RWPE2 (cell line): ENCODE results near the gene LPCAT1.
A peak's percentile ranks its signal among the peaks of the same experiment; 100 is the strongest.

Experiments
- ATAC-seq: fragments of 200-7000 bp; cut with Tn5 transposase; 3 replicates; pipeline ENCODE4 v1.9.1; 2021; ENCODE audit warnings: low read depth
- DNase-seq: peaks from one replicate; pipeline ENCODE4 v3.0.0-alpha.2; 2020; ENCODE audit warnings: low spot score
- H3K27ac ChIP-seq: fragments of 450-650 bp; 2 replicates; pipeline ENCODE4 v1.5.1; 2017; ENCODE audit warnings: mild to moderate bottlenecking; ENCODE audit not compliant: poor library complexity, severe bottlenecking
- H3K27me3 ChIP-seq: fragments of 250-450 bp; sonication (Bioruptor Pico); 2 replicates; pipeline ENCODE4 v1.5.1; 2021; ENCODE audit warnings: mild to moderate bottlenecking, moderate library complexity; ENCODE audit not compliant: insufficient read depth, poor library complexity, severe bottlenecking
- H3K36me3 ChIP-seq: fragments of 250-450 bp; sonication (Bioruptor Pico); 2 replicates; pipeline ENCODE4 v1.5.1; 2020; ENCODE audit warnings: low read depth, mild to moderate bottlenecking, moderate library complexity
- H3K4me1 ChIP-seq: fragments of 250-450 bp; sonication (Bioruptor Pico); 2 replicates; pipeline ENCODE4 v1.5.1; 2021; ENCODE audit warnings: mild to moderate bottlenecking, moderate library complexity; ENCODE audit not compliant: insufficient read depth, poor library complexity, severe bottlenecking
- H3K4me3 ChIP-seq: fragments of 250-450 bp; sonication (Bioruptor Pico); 2 replicates; pipeline ENCODE4 v1.5.1; 2021; ENCODE audit warnings: mild to moderate bottlenecking, moderate library complexity; ENCODE audit not compliant: severe bottlenecking
- H3K9me3 ChIP-seq: fragments of 250-450 bp; sonication (Bioruptor Pico); 2 replicates; pipeline ENCODE4 v1.5.1; 2021; ENCODE audit warnings: mild to moderate bottlenecking, moderate library complexity; ENCODE audit not compliant: severe bottlenecking
- TF ChIP-seq, protein P1 (sequence below): fragments of 450-650 bp; IDR thresholded peaks from one replicate; pipeline ENCODE4 v1.5.1; 2017; ENCODE audit warnings: mild to moderate bottlenecking, moderate library complexity; ENCODE audit not compliant: poor library complexity, severe bottlenecking

Gene LPCAT1

DNA sequence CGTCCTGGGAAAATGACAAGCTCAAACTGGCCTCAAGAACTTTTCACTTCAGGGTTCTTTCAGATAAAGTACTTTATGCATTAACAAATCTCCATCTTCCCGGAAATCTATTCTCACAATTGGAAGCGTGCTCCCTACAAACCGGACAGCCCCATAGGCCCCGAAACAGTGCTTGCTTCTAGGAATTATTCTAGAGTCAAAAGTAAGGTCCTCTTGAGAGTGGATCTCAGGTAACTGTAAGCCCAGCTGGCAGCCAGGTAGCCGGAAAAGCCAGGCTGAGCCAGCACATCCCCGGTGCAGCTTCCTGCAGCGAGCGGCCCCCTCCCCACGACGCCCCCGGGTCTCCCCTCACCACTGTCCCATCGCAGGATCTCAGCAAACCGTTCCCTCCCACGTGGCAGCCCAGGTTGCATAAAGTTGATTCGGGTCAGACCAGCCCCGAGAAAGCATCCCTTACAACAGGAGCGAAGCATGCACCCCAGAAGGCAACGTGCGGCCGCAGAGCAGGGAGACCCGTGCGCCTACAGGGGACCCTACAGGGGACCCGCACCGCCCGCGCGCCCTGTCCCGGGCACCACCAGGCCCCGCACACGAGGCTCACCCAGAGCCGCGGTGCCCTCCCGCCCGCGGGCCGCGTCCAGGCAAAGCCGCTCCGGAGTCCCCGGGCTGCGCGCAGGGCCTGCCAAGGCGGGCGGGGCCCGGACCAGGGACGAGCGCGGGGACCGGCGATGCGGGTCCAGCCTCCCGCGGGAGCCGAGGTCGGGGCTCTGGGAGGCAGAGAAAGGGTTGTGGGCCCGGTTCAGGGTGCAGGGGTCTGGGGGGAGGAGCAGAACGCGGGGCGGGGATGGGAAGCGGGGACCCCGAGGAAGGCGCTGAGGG is 920 bp downstream of the LPCAT1 start:
- no peaks in the 10 kb centered on the region for H3K27me3 ChIP-seq
- H3K4me1 ChIP-seq, result peaks cover 2% of the 10 kb centered on the region
- H3K4me3 ChIP-seq, result peak overlapping the region; percentile 100
- peaks cover 37% of the 10 kb centered on the region for H3K36me3 ChIP-seq
- peak overlapping the region; percentile 61 for H3K27ac ChIP-seq
- ATAC-seq, result peak; percentile 15; the same call in 2 of the 3 replicates
- TF ChIP-seq, protein P1, sequence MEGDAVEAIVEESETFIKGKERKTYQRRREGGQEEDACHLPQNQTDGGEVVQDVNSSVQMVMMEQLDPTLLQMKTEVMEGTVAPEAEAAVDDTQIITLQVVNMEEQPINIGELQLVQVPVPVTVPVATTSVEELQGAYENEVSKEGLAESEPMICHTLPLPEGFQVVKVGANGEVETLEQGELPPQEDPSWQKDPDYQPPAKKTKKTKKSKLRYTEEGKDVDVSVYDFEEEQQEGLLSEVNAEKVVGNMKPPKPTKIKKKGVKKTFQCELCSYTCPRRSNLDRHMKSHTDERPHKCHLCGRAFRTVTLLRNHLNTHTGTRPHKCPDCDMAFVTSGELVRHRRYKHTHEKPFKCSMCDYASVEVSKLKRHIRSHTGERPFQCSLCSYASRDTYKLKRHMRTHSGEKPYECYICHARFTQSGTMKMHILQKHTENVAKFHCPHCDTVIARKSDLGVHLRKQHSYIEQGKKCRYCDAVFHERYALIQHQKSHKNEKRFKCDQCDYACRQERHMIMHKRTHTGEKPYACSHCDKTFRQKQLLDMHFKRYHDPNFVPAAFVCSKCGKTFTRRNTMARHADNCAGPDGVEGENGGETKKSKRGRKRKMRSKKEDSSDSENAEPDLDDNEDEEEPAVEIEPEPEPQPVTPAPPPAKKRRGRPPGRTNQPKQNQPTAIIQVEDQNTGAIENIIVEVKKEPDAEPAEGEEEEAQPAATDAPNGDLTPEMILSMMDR, result no peak
- no peaks in the 10 kb centered on the region for H3K9me3 ChIP-seq
- DNase-seq, result peak; percentile 72

DNA sequence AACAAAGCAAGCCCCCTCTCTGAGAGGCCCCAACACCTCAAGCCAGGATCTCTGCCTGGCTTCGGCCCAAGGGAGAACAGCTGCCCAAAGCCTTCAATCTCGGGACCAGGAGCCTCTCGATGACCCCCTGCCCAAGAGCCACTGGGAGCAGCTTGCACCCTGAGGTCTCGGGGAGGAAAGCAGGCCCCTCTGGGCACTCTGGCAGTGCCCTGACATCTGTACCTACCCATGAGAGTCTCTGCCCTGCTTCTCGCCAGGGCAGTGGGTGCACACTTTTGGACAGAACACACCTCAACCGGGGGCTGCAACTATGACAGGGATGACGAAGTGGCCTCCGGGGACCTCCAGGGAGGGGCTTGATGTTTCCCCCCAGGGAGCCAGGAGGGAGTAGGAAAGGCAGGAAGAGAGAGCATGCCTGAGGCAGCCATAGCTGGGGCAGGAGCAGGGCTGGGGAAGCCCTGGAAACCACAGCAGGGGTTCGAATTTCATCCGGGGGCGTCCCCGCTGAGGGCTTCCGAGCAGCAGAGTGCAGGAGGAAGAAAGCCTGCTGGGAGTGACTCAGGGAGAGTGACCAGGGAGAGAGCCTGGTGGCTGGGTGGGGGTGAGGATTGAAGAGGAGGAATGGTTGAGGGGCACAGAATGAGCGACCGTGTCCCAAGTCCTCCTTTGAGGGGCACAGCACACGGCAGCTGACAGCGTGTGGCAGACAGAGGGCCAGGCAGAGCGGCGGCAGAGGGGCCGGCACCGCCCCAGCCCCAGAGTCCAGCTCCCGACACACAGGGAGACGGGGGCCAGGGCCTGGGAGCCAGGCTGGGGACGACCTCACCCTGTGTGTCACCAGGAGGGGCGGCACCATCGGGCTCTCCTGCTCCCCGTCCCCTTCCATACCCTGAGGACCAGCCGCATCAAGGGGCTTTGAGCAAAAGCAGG is 1.8 kb downstream of the LPCAT1 start:
- ATAC-seq (peak; percentile 75), DNase-seq (peak; percentile 81)
- Histone ChIP-seq H3K4me3 (peak overlapping the region; percentile 100), H3K9me3 (no peaks in the 10 kb centered on the region), H3K36me3 (peaks cover 43% of the 10 kb centered on the region), H3K27me3 (no peaks in the 10 kb centered on the region), H3K4me1 (peaks cover 11% of the 10 kb centered on the region), H3K27ac (peak overlapping the region; percentile 61)
- TF ChIP-seq, protein P1, result no peak

DNA sequence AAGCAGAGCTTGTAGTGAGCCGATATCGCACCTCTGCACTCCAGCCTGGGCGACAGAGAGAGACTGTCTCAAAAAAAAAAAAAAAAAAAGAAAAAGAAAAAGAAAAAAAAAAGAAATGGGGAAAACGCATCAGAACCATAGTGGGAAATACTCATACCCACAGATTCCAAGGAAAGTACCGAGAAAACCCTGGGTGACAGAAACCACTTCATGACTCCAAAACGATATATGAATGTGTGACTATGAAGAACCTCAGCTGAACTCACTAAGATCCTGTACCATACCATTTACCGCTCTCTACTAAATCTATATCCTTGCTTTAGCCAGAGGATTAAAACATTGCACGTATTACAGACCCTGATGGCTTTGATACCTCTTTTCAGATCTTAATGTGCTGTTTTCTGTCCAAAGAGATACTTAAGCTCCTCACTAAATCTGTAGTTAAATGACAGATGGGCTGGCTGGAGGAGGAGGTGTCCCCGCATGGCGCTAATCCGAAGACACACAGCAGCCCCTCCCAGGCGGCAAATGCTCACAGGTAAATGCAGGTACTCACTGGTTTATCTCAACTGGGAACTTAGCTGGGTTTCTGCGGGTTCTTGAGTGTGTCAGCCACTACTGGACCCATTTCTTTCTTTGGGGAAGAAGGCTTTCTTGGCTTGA is 2.8 kb downstream of the LPCAT1 start:
- Histone ChIP-seq H3K9me3 (no peaks in the 10 kb centered on the region), H3K4me1 (peaks cover 19% of the 10 kb centered on the region), H3K36me3 (peaks cover 46% of the 10 kb centered on the region), H3K4me3 (no peak overlapping the region), H3K27ac (no peak overlapping the region), H3K27me3 (no peaks in the 10 kb centered on the region)
- TF ChIP-seq, protein P1, result no peak
- ATAC-seq (no peak), DNase-seq (peak; percentile 39)

DNA sequence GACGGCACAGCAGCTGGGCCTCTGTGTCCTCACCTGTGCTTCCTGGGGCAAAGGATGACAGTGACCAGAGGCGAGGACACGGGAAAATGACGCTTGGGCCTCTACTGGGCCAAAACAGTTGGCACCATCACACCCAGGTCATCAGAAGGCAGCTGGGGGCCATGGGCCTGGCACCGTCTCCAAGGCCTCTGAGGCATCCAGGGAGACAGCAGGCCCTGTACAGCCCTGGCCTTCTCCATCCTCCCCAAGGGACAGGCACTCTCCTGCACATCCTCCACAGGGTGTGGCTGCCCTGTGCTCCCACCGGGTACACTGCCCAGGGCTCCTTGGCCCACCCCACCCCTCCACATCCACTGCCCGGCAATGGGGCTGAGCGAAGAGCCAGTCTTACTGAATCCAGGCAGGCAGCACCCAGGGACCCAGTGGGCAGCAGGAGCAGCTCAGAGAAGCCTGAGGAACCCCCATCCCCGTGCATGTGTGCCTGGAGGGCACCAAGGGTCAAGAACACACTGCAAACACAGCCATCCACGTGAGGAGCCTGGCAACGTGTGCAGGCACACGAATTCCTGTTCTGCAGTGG is 4.0 kb downstream of the LPCAT1 start:
- DNase-seq (peak; percentile 64), ATAC-seq (no peak)
- no peaks in the 10 kb centered on the region for H3K27me3 ChIP-seq
- H3K4me1 ChIP-seq, result peaks cover 19% of the 10 kb centered on the region
- TF ChIP-seq, protein P1, result no peak
- no peak overlapping the region for H3K27ac ChIP-seq
- no peak overlapping the region for H3K4me3 ChIP-seq
- H3K36me3 ChIP-seq, result peaks cover 46% of the 10 kb centered on the region
- no peaks in the 10 kb centered on the region for H3K9me3 ChIP-seq
